Adipose tissue (tissue), 3 donors: Measurements from ENCODE around the gene ASTN2. TPM values are rescaled to one million over a fixed set of nuclear protein-coding genes. Genes with fewer than 3 reads are reported as not detected.
"Not testable (repeated sequence)": the region's sequence is repeated elsewhere in the genome, so short reads cannot be mapped to it uniquely, and the experiment has no call there.

ENCODE experiments used
- H3K27ac ChIP-seq: one replicate; pipeline ENCODE4 v1.5.1; 2013; ENCODE audit warnings: low read depth, low read length
- WGBS, 3 donors: extraction: QIAGEN DNeasy Blood & Tissue Kit; methylation state at CpG; one replicate each; pipeline ENCODE4 v1.1.7; 2013; 5-methylcytosine and 5-hydroxymethylcytosine counted together
- polyA plus RNA-seq, 3 donors: library from polyadenylated mRNA; stranded (reverse); fragments of 200-250 nt; gene quantifications; one replicate each; pipeline ENCODE4 v1.2.3, GENCODE V29; 2013
- donor health status: healthy with polysubstance abuse.
- donor health status: Bipolar disorder and iron deficiency.
- donor health status: healthy.

The ASTN2 gene
- polyA plus RNA-seq, 3 donors = 2.8 to 4.5 (median 3.0) TPM

DNA sequence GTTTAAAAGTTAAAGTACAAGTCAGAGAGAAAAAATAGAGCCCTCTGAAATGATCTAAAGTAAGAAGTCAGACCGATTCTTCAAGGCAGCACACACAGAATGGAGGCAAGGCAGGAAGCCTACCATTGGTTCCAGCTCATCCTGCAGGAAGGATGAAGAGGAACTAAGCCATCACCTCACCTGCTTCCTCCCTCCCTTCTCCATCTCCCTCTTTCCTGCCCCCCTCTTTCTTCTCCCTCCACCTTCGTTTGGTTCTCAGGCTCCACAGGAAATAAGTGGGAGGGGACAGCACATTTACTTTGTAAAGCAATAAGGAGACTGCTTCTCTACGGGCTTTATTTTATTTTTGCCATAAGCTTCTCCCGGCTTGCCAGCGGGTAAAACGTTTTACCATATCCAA is 514.3 kb downstream of the ASTN2 start:
- no peak overlapping the region for H3K27ac ChIP-seq
- 59 to 63% (median 60%) methylated on average over 6 of the region's 6 CpGs for WGBS, 3 donors

DNA sequence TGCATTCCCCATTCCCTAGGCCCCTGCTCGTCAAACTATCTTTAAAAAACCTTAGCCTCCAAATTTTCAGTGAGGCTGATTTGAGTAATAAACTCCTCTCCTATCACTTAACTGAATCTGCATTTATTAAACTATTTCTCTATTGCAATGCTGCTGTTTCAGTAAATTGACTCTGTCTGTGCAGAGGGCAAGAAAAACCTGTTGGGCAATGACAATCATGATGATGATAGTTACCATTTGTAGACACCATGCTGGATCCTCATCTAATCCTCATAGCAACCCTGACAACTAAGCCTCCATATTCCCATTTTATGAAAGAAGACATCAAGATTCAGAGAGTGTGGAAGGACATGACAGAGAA is 514.9 kb downstream of the ASTN2 start:
- no peak overlapping the region for H3K27ac ChIP-seq
- WGBS, 3 donors = 54 to 70% (median 64%) methylated on average over 1 of the region's 1 CpG

DNA sequence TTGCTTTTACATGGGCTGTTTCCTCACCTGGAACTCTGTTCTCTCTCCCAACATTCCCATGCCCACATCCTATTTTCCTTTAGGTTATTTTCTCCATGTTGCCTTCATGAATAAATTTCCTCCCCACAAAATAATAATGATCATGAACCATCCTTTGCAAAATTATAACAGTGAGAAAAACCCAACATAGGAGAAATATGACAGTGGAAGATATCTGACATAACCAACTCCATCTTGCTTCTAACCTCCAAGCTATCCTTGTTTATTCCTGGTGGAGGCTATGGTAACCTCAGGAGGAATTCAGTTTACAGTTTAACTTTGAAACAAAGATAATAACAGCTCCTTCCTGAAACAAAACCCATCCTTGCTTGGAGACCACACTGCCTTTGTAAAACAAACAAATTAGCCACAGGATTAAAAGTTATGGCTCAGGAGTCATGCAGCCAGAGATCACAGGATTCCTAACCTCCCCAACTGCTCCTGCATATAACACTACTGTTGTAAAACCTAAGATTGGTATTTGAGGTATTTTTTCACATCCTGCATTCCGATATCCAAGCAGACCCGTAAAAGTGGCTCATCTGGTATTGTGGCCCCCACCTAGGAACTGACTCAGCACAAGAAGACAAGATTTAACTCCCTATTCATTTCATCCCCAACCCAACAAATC is 515.4 kb downstream of the ASTN2 start:
- WGBS, 3 donors = 65 to 77% (median 67%) methylated on average over 2 of the region's 2 CpGs
- no peak overlapping the region for H3K27ac ChIP-seq

DNA sequence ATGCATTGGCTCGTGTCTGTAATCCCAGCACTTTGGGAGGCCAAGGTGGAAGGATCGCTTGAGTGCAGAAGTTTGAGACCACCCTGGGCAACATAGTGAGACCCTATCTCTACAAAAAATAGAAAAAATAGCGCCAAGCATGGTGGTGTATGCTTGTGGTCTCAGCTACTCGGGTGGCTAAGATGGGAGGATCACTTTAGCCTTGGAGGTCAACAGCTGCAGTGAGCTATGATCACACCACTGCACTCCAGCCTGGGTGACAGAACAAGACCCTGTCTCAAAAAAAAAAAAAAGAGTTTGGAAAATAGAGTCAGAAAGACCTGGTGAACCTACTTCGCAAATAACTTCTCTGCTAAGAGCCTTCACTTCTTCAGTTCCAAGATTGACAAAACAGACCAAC is 516.7 kb downstream of the ASTN2 start:
- 83 to 87% (median 85%) methylated on average over 5 of the region's 5 CpGs for WGBS, 3 donors
- H3K27ac ChIP-seq = not testable (repeated sequence)

DNA sequence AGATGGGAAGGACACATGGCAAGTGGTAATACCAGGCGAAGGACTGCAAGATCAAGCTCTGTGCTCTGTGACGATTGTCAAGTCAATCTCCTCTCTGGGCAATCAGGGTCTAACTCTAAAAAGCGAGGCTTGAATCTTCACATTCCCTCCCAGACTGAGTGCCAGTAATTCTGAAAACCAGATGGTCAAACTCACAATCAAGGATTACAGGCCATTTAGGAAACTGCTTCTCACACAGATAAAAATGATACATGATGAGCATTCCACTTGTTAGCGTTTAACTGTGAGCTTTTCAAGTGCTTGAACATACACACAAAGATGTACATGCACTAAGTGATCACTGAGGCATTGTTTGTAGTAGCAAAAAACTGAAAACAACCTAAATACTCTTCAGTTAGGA is 517.7 kb downstream of the ASTN2 start:
- no peak overlapping the region for H3K27ac ChIP-seq
- 69 to 80% (median 71%) methylated on average over 4 of the region's 4 CpGs for WGBS, 3 donors

DNA sequence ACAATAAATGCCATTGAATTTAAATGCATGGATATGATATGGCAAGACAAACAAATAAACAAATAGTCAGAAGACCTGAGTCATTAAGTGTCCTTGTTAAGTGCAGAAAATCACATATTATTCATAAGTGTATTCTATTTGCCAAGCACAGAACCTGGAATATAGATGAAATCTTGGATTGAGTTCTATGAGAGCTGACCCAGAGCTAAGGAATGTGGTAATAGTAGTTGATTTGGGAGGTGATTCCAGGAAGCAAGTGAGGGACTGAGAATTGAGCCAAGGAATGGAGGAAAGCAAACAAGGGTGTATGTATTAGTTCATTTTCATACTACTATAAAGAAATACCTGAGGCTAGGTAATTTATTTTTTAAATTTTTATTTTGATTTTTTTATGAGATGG is 518.9 kb downstream of the ASTN2 start:
- H3K27ac ChIP-seq = no peak overlapping the region

DNA sequence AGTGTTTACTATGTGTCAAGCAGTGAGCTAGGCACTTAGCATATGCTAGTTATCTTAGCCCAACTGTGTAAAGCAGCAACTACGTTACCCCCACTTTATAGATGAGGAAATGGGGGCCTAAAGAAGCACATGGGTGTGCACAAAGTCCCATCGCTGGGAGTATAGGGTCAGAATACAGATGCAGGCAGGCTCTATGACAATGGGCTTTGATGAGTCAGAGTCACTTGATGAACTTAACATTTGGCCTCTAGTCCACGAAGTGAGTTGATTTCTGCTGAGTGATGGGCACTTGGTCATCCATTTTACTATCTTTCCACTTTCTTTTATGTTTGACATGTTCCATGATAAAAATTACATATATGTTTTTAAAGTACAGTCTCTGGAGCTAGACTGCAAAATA is 523.4 kb downstream of the ASTN2 start:
- no peak overlapping the region for H3K27ac ChIP-seq
- WGBS, 3 donors = 51 to 61% (median 58%) methylated on average over 3 of the region's 3 CpGs

DNA sequence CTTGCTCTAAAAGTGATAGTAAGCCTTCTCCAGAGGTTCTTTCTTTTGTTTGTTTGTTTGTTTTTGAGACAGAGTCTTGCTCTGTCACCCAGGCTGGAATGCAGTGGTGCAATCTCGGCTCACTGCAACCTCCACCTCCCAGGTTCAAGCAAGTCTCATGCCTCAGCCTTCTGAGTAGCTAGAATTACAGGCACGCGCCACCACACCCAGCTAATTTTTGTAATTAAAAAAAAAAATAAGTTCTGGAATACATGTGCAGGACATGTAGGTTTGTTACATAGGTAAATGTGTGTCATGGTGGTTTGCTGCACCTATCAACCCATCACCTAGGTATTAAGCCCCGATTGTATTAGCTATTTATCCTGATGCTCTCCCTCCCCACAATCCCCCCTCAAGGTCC is 526.4 kb downstream of the ASTN2 start:
- WGBS, 3 donors = 80 to 88% (median 88%) methylated on average over 4 of the region's 4 CpGs
- H3K27ac ChIP-seq = not testable (repeated sequence)

DNA sequence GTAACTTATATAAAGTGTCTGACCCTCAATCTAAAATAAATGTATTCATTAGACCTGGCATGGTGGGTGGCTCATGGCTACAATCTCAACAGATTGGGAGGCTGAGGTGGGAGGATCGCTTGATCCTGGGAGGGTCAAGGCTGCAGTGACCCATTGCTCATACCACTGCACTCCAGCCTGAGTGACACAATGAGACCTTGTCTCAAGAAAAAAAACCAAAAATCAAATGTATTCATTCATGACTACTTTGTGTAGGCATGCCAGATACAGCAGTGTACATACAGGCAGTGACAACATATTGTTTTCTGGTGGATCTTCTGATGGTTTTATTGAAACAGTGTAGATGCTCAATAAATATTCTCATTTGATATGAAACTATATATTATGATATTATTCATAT is 526.8 kb downstream of the ASTN2 start:
- 92 to 93% (median 92%) methylated on average over 1 of the region's 1 CpG for WGBS, 3 donors
- H3K27ac ChIP-seq = no peak overlapping the region

DNA sequence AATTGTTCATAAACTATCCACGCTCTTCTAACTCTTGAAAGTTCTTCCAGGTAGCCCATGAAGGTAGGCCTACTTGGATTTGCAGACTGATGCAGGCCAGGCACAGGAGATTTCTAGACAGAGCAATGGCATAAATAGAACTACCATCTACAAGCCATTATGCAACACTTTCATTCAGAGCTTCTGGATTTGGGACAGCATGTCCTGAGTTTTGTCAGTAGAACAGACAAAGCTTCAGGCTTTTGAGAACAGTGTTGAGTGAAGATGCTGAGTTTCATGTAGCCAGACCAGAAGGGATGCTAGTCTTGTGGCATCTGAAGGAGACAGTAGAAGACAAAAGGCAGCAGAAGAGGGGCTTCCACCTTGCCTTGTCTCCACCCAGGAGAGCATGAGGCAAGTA is 531.2 kb downstream of the ASTN2 start:
- H3K27ac ChIP-seq = no peak overlapping the region
- 81 to 91% (median 85%) methylated on average over 1 of the region's 1 CpG for WGBS, 3 donors

DNA sequence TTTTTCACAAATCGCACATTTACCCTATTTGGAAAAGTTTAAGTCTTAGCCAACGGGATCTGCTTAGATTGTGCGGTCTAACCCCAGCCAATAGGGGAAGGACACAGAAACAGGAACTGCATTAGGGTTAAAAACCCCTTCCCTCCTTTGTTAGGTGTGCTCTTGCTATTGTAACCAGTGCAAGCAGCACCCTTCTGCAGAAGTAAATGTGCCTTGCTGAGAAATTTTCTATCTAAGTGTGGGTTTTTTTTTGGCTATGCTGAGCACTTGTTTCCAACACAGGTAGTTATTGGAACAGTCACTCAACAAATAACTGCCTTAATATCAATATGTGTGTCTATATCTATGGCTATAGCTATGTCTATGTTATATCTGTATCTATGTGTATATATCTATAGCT is 537.8 kb downstream of the ASTN2 start:
- H3K27ac ChIP-seq = no peak overlapping the region
- 78 to 95% (median 79%) methylated on average over 3 of the region's 3 CpGs for WGBS, 3 donors

DNA sequence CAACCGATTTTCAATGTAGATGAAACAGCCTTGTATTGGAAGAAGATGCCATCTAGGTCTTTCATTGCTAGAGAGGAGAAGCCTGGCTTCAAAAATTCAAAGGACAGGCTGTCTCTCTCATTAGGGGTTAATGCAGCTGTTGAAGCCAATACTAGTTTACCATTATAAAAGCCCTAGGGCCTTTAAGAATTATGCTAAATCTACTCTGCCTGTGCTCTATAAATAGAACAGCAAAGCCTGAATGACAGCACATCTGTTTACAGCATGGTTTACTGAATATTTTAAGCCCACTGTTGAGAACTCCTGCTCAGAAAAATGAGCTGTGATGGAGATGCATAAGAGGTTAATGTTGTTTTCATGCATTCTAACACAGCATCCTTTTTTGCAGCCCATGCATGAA is 539.3 kb downstream of the ASTN2 start:
- H3K27ac ChIP-seq = no peak overlapping the region
- 47 to 67% (median 60%) methylated on average over 1 of the region's 1 CpG for WGBS, 3 donors

DNA sequence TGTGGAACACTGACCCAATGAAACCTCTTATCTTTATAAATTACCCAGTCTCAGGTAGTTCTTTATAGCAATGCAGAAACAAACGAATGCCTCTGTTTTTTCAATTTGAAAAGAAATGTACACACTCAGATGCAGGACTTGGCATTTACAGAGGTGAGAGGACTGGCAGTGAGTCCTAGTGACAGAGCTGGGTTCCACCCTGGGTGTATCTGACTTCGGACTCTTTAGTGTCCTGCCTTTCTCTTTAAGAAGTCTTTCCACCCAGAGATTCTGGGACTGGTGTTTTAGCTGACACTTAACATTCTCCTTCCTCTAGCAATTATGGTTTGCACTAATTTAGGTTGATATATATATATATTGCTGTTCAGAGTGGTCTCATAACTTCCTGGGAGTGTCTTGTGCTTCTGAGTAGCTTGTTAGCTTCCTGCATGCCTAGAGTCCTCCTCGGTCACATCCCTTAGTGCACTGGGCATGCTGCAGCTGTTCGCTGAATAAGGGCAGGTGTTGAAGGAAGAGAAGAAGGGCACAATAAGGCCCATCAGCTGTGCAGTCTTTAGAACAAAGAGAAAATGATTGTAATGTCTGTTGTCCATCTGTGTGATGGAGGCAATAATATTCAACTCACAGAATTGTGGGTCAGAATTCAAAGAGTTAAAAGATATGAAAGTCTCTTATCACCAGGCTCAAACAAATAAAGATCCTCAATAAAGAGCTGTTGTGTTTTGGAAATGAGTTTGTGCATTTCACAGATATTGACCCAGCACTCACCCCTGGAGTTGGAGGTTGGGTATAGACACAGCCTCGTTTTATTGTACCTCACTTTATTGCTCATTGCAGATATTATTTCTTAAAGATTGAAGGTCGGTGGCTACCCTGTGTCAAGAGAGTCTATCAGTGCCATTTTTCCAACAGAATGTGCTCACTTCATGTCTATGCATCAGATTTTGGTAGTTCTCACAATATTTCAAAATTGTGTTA is 540.6 kb downstream of the ASTN2 start:
- 70 to 74% (median 70%) methylated on average over 6 of the region's 6 CpGs for WGBS, 3 donors
- no peak overlapping the region for H3K27ac ChIP-seq

DNA sequence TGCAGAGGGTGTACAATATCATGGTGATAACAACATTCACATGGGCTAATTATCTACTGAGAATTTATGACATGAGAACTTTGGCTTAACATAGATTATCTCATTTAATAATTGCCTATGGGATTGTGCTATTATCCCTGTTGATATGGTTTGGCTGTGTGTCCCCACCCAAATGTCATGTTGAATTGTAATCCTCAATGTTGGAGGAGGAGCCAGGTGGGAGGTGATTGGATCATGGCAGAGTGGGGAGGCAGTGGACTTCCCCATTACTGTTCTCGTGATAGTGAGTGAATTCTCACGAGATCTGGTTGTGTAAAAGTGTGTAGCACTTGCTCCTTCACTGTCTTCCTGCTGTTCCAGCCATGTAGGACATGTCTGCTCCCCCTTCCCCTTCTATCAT is 541.4 kb downstream of the ASTN2 start:
- H3K27ac ChIP-seq = no peak overlapping the region
- 63 to 87% (median 80%) methylated on average over 2 of the region's 2 CpGs for WGBS, 3 donors

DNA sequence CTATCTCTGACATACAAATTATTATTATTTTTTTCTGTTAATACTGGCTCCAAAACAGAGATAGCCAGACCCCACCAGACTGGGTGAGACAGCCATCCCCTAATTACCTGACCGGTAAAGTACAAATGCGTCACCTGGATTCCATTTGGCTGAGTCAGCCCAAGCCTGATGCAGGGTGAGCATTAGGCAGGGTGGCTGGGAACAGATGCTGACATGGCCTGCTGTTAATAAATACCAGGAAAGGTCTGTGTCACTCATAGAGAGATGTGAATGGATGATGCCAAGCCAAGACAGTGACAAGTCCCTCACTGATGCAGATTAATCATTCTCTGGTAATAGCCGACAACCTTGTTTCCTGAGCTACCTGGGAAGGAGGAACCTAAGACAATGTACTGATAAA is 544.3 kb downstream of the ASTN2 start:
- WGBS, 3 donors = 77 to 88% (median 86%) methylated on average over 3 of the region's 3 CpGs
- H3K27ac ChIP-seq = no peak overlapping the region

DNA sequence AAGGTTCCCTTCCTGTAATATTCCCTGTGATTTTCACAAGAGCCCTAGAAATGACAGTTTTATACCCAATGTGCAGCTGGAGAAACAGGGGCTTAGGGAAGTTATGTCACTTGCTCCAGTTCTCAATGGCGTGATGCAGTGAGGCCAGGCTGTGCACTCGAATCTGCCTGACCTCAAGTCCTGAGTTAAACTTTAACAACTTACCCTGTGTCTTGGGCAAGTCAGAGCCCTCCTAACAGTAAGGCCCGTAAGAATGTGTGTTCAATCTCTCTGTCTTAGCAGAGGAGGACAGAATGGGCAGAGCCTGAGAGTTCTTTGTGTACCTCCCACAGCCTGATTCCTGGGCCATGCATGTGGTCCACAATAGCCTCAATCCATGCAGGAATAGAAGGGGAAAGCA is 546.7 kb downstream of the ASTN2 start:
- 30 to 78% (median 66%) methylated on average over 3 of the region's 3 CpGs for WGBS, 3 donors

DNA sequence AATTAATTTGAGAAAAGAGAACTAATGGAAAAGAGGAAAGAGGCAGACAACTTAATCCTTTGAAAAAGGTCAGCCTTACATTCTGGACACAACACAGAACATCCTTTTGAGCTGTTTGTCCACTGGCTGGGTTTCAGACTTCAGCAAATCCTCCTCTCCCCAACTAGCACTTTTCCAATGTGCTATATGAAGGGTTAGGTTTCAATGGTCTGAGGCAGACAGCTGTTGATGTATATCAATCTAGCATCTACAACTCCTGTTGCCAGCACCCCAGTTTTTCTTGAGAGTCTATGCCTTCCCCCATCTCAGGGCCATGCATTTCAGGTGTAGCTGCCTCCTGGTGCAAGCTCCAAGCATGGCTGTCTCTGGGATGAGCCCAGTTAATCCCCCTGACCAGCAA is 553.5 kb downstream of the ASTN2 start:
- no peak overlapping the region for H3K27ac ChIP-seq

More for the DNA sequence above, 546.7 kb downstream of the ASTN2 start:
- H3K27ac ChIP-seq = no peak overlapping the region

DNA sequence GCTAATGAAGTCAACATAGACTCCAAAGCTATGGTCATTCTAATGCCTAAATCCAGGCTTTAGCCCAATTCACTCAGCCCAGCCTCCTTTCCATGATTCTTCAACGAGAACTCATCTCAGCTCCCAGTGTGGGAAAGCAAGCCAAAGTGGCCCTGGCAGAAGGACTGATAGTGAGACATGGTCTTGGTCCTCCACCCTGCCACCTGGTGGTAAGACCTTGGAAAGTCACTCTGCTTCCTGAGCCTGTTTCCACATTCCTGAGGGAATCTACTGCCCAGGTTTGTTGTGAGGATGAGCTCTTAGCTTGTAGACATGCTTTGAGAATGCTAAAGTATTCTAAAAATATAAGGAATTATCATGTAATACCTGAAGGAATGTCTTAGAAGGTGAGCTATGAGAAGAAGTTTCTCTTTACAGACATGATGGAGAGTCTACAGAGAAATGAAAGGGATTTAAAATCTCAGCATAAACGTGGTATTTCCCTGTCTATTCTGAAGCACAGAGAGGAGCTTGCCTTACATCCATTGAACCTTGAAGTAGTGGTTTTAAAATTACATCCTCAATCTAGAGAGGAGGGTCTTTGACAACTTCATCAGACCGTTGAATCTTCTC is 554.2 kb downstream of the ASTN2 start:
- no peak overlapping the region for H3K27ac ChIP-seq
- 33 to 47% (median 38%) methylated on average over 3 of the region's 3 CpGs for WGBS, 3 donors

DNA sequence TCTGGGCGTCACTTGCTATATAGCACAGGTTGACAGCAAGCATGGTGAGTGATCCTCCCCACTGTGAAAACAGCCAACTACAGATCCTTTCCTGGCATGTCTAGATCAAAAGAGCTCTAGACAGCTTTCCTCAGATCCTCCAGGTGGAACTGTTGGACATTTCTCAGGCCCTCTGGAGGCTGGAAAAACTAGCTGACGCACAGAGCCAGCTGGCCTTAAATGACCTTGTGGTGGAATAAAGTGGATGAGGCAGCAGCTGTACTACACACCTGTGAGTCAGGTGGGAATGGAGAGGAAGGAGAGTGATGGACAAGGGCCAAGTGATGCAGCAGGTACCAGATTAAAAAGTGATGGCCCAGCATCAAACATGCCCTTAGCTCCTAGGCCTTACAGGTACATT is 555.1 kb downstream of the ASTN2 start:
- WGBS, 3 donors = 62 to 96% (median 93%) methylated on average over 2 of the region's 2 CpGs
- H3K27ac ChIP-seq = no peak overlapping the region
